HFF-Myc (cell line): ENCODE measurements around the gene PCDH15.

Source experiments
- DNase-seq: peaks from one replicate; pipeline ENCODE4 v3.0.0-alpha.2; 2011; ENCODE audit warnings: low read depth; ENCODE audit errors: extremely low read depth
- H3K4me3 ChIP-seq: replicated peaks from 2 replicates; pipeline ENCODE4 v1.5.1; 2011; ENCODE audit warnings: low read depth, mild to moderate bottlenecking, control low read depth, low read length
- TF ChIP-seq, protein P1 (sequence below): IDR thresholded peaks from 2 replicates; pipeline ENCODE4 v1.5.1; 2012; ENCODE audit warnings: mild to moderate bottlenecking, low read depth, low read length, control low read depth; ENCODE audit errors: missing control alignments

PCDH15 gene

GRCh38 chr10:53886325-53887300, 914.4 kb downstream of the PCDH15 start:
- no peak overlapping the region for H3K4me3 ChIP-seq
- DNase-seq, result no peak
- TF ChIP-seq, protein P1, sequence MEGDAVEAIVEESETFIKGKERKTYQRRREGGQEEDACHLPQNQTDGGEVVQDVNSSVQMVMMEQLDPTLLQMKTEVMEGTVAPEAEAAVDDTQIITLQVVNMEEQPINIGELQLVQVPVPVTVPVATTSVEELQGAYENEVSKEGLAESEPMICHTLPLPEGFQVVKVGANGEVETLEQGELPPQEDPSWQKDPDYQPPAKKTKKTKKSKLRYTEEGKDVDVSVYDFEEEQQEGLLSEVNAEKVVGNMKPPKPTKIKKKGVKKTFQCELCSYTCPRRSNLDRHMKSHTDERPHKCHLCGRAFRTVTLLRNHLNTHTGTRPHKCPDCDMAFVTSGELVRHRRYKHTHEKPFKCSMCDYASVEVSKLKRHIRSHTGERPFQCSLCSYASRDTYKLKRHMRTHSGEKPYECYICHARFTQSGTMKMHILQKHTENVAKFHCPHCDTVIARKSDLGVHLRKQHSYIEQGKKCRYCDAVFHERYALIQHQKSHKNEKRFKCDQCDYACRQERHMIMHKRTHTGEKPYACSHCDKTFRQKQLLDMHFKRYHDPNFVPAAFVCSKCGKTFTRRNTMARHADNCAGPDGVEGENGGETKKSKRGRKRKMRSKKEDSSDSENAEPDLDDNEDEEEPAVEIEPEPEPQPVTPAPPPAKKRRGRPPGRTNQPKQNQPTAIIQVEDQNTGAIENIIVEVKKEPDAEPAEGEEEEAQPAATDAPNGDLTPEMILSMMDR, result no peak

GRCh38 chr10:53864846-53865245, 936.2 kb downstream of the PCDH15 start:
- TF ChIP-seq, protein P1, result no peak
- DNase-seq, result no peak
- H3K4me3 ChIP-seq, result no peak overlapping the region

DNA sequence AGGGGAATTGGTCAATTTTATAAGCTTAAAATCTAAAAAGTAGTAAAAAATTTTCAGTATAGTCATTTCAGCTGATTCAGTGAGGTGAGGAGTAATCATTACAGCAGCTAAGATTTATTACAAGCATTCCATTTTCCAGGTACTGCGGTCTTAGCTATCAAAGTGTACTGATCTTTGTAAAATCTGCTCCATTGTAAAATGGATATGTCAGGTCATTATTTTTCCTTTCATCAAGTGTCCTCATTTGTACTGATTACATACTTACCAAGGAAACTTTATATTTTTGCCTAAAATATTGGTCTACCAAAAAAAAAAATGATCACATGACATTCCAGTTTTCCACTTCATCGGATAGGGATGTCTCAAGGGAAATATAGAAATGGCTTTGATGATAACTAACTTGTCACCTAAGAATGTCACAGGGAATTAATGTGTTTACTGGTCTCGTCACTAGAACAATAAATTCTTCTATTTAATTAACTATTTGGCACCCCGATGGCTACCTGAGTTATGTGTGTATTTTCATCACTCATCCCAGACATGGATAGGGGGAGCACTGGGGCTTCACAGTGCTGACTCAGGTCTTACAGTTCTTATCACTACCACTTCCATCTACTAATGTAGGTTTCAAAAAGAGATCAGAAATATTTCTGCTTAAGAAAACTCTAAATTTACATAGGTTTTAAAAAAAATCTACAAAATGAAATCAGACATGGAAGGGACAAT, 948.4 kb downstream of the PCDH15 start:
- no peak for DNase-seq
- TF ChIP-seq, protein P1, result no peak
- no peak overlapping the region for H3K4me3 ChIP-seq

GRCh38 chr10:53846809-53847208, 954.2 kb downstream of the PCDH15 start:
- TF ChIP-seq, protein P1, result no peak
- DNase-seq, result no peak
- H3K4me3 ChIP-seq, result no peak overlapping the region

- TF ChIP-seq, protein P1, result no peak
- H3K4me3 ChIP-seq, result no peak overlapping the region
- no peak for DNase-seq
These were observed 957.2 kb downstream of the PCDH15 start for GRCh38 chr10:53843736-53844362.

GRCh38 chr10:53841483-53842145, 959.4 kb downstream of the PCDH15 start:
- TF ChIP-seq, protein P1, result no peak
- no peak overlapping the region for H3K4me3 ChIP-seq
- no peak for DNase-seq
